ENCODE data around the gene DKK2. TPM values are rescaled to one million over a fixed set of nuclear protein-coding genes. Genes with fewer than 3 reads are reported as not detected.

DKK2 gene
- total and polyA plus RNA-seq, 2 donors (not counting 3 experiments of a cell fraction or from before 2014, with no cell fraction given): 0.14 to 0.24 TPM

DNA sequence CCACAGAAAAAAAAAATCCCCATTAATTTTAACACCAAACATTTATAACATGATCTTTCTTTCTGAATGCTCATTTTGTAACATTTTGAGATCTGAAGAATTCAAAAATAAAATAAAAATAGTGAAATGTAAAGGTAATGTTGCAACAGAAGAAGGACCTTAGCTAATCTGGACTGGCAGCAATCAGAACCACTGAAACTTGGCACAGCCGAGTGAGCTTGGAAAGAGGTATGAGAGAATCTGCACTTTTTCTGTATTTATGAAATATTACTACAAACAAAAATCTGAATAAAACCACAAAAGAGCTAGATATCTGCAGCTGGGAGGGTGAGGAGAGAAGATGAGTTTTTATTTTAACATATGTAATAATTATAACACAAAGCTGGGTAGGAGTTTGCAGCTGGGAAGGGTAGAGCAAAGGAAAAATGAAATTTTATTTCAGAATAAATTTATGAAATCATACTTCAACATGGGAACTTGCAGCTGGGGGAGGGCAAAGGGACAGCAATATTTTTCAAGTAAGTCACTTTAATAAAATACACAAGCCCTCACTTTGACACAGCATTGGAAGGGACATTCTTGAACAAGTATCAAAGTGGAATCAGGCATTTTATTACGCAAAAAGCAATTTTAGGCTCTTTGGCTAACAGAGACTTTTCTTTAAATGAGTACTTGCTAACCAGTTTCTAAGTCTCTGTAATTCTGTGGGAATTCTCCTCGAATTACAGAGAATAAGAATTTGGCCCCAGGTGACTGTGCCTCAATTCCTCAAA, 26.7 kb downstream of the DKK2 start:
- Histone ChIP-seq H3K27ac (ENCODE audit: insufficient read depth, low read depth, low read length) (no peak overlapping the region), H3K79me2 (ENCODE audit: control insufficient read depth, insufficient read depth, low read length) (no peaks in the 10 kb centered on the region), H3K9me3 (replicated peaks; ENCODE audit: control insufficient read depth, insufficient read depth, low read length) (no peaks in the 10 kb centered on the region), H3K27me3 (ENCODE audit: control insufficient read depth in 2 of 2, insufficient read depth in 2 of 2, low read length in 2 of 2) (no peaks in the 10 kb centered on the region), H3K4me1 (ENCODE audit: control insufficient read depth, extremely low read depth, insufficient read depth, low read length) (no peaks in the 10 kb centered on the region), H4K20me1 (replicated peaks; ENCODE audit: control insufficient read depth, extremely low read depth, insufficient read depth, low read length) (no peaks in the 10 kb centered on the region), H3K4me3 (replicated peaks in 1 of 3; ENCODE audit: insufficient read depth in 1 of 3, low read depth in 1 of 3, low read length in 3 of 3) (no peak overlapping the region), H3K36me3 (ENCODE audit: control insufficient read depth in 2 of 2, extremely low read depth in 1 of 2, insufficient read depth in 2 of 2, low read length in 2 of 2) (no peaks in the 10 kb centered on the region), H3K9ac (replicated peaks; ENCODE audit: extremely low read depth, insufficient read depth, low read length) (no peak overlapping the region), H3K9me1 (replicated peaks; ENCODE audit: control insufficient read depth, extremely low read depth, insufficient read depth, low read length) (no peaks in the 10 kb centered on the region), H2AFZ (ENCODE audit: low read depth, low read length) (no peak overlapping the region), H3K4me2 (ENCODE audit: insufficient read depth, low read length) (no peak overlapping the region)
- CTCF ChIA-PET: no interaction called here
- POLR2A ChIA-PET: no interaction called here
- intact Hi-C loops (cut with micrococcal nuclease) (no loop called here), dilution Hi-C loops (cut with MboI; ENCODE audit: extremely low pct_ligation_motif_present, low sequenced_read_pairs) (no loop called here)
- TF ChIP-seq EZH2 (IDR thresholded peaks at IDR 0.05; ENCODE audit: borderline replicate concordance, low read depth, low read length, severe bottlenecking): no peak
- no peak for TF ChIP-seq POLR2A (IDR thresholded peaks at IDR 0.05; ENCODE audit: low read depth, low read length)
- TF ChIP-seq MAX (IDR thresholded peaks at IDR 0.05; ENCODE audit: insufficient read depth, insufficient read length): no peak
- no peak for TF ChIP-seq MYC (IDR thresholded peaks at IDR 0.05; ENCODE audit: low read depth, low read length)
- no peak for TF ChIP-seq POLR2AphosphoS5 (IDR thresholded peaks at IDR 0.05; ENCODE audit: insufficient read depth, low read depth, low read length)
- TF ChIP-seq, protein P1, sequence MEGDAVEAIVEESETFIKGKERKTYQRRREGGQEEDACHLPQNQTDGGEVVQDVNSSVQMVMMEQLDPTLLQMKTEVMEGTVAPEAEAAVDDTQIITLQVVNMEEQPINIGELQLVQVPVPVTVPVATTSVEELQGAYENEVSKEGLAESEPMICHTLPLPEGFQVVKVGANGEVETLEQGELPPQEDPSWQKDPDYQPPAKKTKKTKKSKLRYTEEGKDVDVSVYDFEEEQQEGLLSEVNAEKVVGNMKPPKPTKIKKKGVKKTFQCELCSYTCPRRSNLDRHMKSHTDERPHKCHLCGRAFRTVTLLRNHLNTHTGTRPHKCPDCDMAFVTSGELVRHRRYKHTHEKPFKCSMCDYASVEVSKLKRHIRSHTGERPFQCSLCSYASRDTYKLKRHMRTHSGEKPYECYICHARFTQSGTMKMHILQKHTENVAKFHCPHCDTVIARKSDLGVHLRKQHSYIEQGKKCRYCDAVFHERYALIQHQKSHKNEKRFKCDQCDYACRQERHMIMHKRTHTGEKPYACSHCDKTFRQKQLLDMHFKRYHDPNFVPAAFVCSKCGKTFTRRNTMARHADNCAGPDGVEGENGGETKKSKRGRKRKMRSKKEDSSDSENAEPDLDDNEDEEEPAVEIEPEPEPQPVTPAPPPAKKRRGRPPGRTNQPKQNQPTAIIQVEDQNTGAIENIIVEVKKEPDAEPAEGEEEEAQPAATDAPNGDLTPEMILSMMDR (IDR thresholded peaks at IDR 0.05; ENCODE audit: extremely low read depth in 1 of 2, insufficient read depth in 1 of 2, low read depth in 1 of 2, low read length in 2 of 2): no peak
- no peak for TF ChIP-seq FOS (IDR thresholded peaks at IDR 0.05; ENCODE audit: borderline replicate concordance, insufficient read depth, low read length)
- no peak for TF ChIP-seq GATA2 (IDR thresholded peaks at IDR 0.05; ENCODE audit: insufficient read depth, insufficient read length, low read depth, low read length)
- TF ChIP-seq JUN (IDR thresholded peaks at IDR 0.05; ENCODE audit: borderline replicate concordance, insufficient read depth, insufficient read length, low read depth): no peak
- no TSS peak for BruUV-seq (replicated peaks)
- DNase-seq (ENCODE audit: low read depth, low spot score) (no peak), FAIRE-seq (no peak)
